ENCODE results near the gene CLEC2D.
A peak's percentile ranks its signal among the peaks of the same experiment; 100 is the strongest.
"Not testable (repeated sequence)": the region's sequence is repeated elsewhere in the genome, so short reads cannot be mapped to it uniquely, and the experiment has no call there.

CLEC2D gene

GRCh38 chr12:9644985-9645551 is 24.4 kb upstream of the CLEC2D start:
- H3K9ac ChIP-seq (ENCODE audit: low read length); H3K18ac ChIP-seq (ENCODE audit: low read depth in 1 of 2, low read length in 2 of 2); H3K4me2 ChIP-seq (ENCODE audit: low read length, poor library complexity, severe bottlenecking); H2BK15ac ChIP-seq (ENCODE audit: low read depth, poor library complexity, severe bottlenecking); H3K4me1 ChIP-seq (ENCODE audit: control insufficient read depth, insufficient read depth, low read depth, low read length); H3K79me1 ChIP-seq (replicated peaks; ENCODE audit: low read length, poor library complexity, severe bottlenecking); H3K4me3 ChIP-seq (ENCODE audit: insufficient read depth in 1 of 2, low read depth in 1 of 2, low read length in 2 of 2); H3K27me3 ChIP-seq (ENCODE audit: control insufficient read depth in 1 of 2, insufficient read depth in 1 of 2, low read length in 2 of 2); H3K9me3 ChIP-seq (ENCODE audit: control insufficient read depth, low read length); H3K27ac ChIP-seq (ENCODE audit: low read length, poor library complexity, severe bottlenecking); H4K91ac ChIP-seq (ENCODE audit: low read length); H3K14ac ChIP-seq (ENCODE audit: low read length in 2 of 2); H2BK12ac ChIP-seq (ENCODE audit: low read length in 2 of 2); H2AK5ac ChIP-seq (ENCODE audit: low read length, severe bottlenecking); H3K23ac ChIP-seq (ENCODE audit: low read length in 2 of 2); H2BK120ac ChIP-seq (ENCODE audit: low read depth, low read length); H2AFZ ChIP-seq (ENCODE audit: low read depth, low read length); H3K4ac ChIP-seq (ENCODE audit: low read depth in 1 of 2, low read length in 2 of 2); H4K8ac ChIP-seq (ENCODE audit: low read length); H3K36me3 ChIP-seq (ENCODE audit: control insufficient read depth in 1 of 2, insufficient read depth in 2 of 2, low read depth in 1 of 2, low read length in 2 of 2); H2BK5ac ChIP-seq (ENCODE audit: low read depth, low read length, poor library complexity, severe bottlenecking): not testable (repeated sequence)
- 50% methylated on average over 1 of the region's 1 CpG for WGBS
- peak; percentile 55 for DNase-seq

DNA sequence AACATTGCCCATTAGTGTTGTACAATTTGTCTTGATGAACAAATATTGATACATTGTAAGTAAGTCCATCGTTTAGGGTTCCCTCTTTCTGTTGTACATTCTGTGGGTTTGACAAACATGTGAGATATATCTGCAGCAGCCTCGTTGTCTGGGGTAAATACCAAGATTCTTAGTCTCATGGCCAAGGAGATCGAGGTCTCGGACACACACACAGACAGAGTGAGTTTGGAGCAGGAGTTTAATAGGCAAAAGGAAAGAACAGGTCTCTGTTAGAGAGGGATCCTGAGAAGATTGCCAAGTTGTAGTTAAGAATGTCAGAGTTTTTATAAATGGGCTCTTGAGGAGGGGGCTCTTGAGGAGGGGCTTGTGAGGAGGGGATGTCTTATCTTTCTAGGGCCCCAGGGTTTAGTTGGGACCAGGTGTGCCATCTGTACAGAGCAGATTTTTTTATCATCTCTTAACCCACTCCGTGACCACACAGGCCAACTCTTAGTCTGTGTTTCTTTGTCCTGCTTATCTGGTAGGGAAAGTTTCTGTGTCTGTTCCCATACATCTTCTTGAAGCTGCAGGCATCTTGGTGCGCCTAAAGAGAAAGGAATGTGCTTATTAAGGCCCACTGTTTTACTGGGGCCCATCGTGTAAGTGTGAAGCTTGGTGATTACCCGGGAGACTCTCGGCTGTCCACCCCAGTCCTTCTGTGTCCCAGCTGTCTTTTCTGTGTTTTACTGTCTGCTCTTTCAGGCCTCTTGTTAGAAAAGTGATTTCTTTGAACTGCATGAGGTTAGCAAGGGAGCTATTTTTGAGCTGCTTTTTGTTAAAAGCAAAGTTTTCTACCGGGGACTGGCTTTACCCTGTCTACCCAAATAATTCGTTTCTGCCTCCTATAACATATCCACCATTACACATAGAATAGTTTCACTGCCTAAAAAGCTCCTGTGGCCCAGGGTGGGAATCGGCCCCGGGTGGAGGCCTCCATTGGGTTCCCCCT is 22.4 kb upstream of the CLEC2D start:
- Histone ChIP-seq H3K4me3 (ENCODE audit: insufficient read depth in 1 of 2, low read depth in 1 of 2, low read length in 2 of 2) (peak overlapping the region; percentile 75 to 90), H2BK15ac (ENCODE audit: low read depth, poor library complexity, severe bottlenecking) (no peak overlapping the region), H4K91ac (ENCODE audit: low read length) (peak overlapping the region; percentile 82), H2AK5ac (ENCODE audit: low read length, severe bottlenecking) (peak overlapping the region; percentile 13), H4K8ac (ENCODE audit: low read length) (peak overlapping the region; percentile 74), H2AFZ (ENCODE audit: low read depth, low read length) (peak overlapping the region; percentile 10), H3K79me1 (replicated peaks; ENCODE audit: low read length, poor library complexity, severe bottlenecking) (no peaks in the 10 kb centered on the region), H3K23ac (ENCODE audit: low read length in 2 of 2) (no peak overlapping the region), H2BK5ac (ENCODE audit: low read depth, low read length, poor library complexity, severe bottlenecking) (no peak overlapping the region), H3K9ac (ENCODE audit: low read length) (peak overlapping the region; percentile 92), H3K18ac (ENCODE audit: low read depth in 1 of 2, low read length in 2 of 2) (peak overlapping the region; percentile 57 to 68), H3K9me3 (ENCODE audit: control insufficient read depth, low read length) (no peaks in the 10 kb centered on the region), H3K4me1 (ENCODE audit: control insufficient read depth, insufficient read depth, low read depth, low read length) (peaks cover 8% of the 10 kb centered on the region), H2BK12ac (ENCODE audit: low read length in 2 of 2) (peak overlapping the region in 1 of 2 experiments; percentile 11), H3K4me2 (ENCODE audit: low read length, poor library complexity, severe bottlenecking) (peak overlapping the region; percentile 84), H3K14ac (ENCODE audit: low read length in 2 of 2) (no peak overlapping the region), H2BK120ac (ENCODE audit: low read depth, low read length) (peak overlapping the region; percentile 69), H3K27me3 (ENCODE audit: control insufficient read depth in 1 of 2, insufficient read depth in 1 of 2, low read length in 2 of 2) (no peaks in the 10 kb centered on the region), H3K36me3 (ENCODE audit: control insufficient read depth in 1 of 2, insufficient read depth in 2 of 2, low read depth in 1 of 2, low read length in 2 of 2) (no peaks in the 10 kb centered on the region), H3K27ac (ENCODE audit: low read length, poor library complexity, severe bottlenecking) (peak overlapping the region; percentile 63), H3K4ac (ENCODE audit: low read depth in 1 of 2, low read length in 2 of 2) (peak overlapping the region in 1 of 2 experiments; percentile 85)
- WGBS: 33% methylated on average over 13 of the region's 13 CpGs
- peak; percentile 82 for DNase-seq

DNA sequence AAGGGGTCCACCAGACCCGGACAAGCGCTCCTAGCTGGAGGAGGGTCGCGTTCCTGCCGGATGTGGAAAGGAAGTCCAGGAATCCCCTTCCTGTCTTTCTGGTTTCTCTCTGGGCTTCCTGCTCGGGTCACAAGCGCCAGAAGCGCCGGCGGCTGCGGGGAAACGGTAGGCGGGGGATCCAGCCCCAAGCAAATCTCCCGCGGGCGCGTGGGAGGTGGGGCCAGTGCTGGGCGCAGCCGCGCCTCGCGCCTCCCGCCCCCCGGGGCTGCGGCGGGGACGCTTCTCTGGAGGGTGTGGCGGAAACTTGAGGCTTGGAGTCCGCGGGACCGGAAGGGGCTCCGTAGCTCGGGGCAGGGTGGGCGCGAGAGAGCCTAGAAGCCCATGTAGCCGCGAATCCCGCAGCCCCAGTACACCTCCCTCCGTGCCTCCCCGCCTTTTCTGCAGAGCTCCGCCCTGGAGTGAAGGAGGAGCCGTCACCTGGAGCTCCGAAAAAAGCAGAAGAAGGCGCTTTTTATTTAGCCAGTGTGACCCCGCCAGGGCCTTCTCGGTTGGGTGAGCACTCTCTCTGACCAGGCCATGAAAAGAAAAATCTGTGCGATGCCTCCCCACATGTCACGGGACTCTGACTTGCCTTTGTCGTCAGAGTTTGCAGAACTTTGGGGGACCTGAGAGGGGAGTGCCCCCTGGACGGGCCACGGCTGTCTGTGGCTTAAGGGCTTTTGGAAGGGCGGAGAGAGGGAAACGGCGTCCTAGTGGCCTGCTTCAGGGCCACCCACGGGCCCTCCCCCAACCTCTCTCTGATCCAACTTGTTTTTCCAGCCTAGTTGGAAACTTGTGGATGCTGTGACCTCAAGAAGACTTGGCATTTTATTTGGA is 21.4 kb upstream of the CLEC2D start:
- H3K4me3 ChIP-seq (ENCODE audit: insufficient read depth in 1 of 2, low read depth in 1 of 2, low read length in 2 of 2): peak overlapping the region; percentile 75 to 90
- peak overlapping the region; percentile 94 for H4K91ac ChIP-seq (ENCODE audit: low read length)
- peak overlapping the region; percentile 66 for H2AFZ ChIP-seq (ENCODE audit: low read depth, low read length)
- H3K9ac ChIP-seq (ENCODE audit: low read length): peak overlapping the region; percentile 92
- H3K4ac ChIP-seq (ENCODE audit: low read depth in 1 of 2, low read length in 2 of 2): peak overlapping the region; percentile 88 to 92
- peak overlapping the region; percentile 16 for H2AK5ac ChIP-seq (ENCODE audit: low read length, severe bottlenecking)
- H3K18ac ChIP-seq (ENCODE audit: low read depth in 1 of 2, low read length in 2 of 2): peak overlapping the region; percentile 75 to 95
- H2BK5ac ChIP-seq (ENCODE audit: low read depth, low read length, poor library complexity, severe bottlenecking): peak overlapping the region; percentile 71
- peak overlapping the region; percentile 43 to 79 for H2BK12ac ChIP-seq (ENCODE audit: low read length in 2 of 2)
- peak; percentile 87 for DNase-seq
- no peaks in the 10 kb centered on the region for H3K36me3 ChIP-seq (ENCODE audit: control insufficient read depth in 1 of 2, insufficient read depth in 2 of 2, low read depth in 1 of 2, low read length in 2 of 2)
- peak overlapping the region; percentile 96 for H3K27ac ChIP-seq (ENCODE audit: low read length, poor library complexity, severe bottlenecking)
- peaks cover 8% of the 10 kb centered on the region for H3K4me1 ChIP-seq (ENCODE audit: control insufficient read depth, insufficient read depth, low read depth, low read length)
- peak overlapping the region; percentile 84 for H3K4me2 ChIP-seq (ENCODE audit: low read length, poor library complexity, severe bottlenecking)
- H3K14ac ChIP-seq (ENCODE audit: low read length in 2 of 2): peak overlapping the region in 1 of 2 experiments; percentile 77
- H3K9me3 ChIP-seq (ENCODE audit: control insufficient read depth, low read length): no peaks in the 10 kb centered on the region
- WGBS: under 1% methylated on average over 51 of the region's 55 CpGs
- peak overlapping the region; percentile 60 for H2BK15ac ChIP-seq (ENCODE audit: low read depth, poor library complexity, severe bottlenecking)
- peak overlapping the region; percentile 85 for H2BK120ac ChIP-seq (ENCODE audit: low read depth, low read length)
- no peaks in the 10 kb centered on the region for H3K27me3 ChIP-seq (ENCODE audit: control insufficient read depth in 1 of 2, insufficient read depth in 1 of 2, low read length in 2 of 2)
- peak overlapping the region; percentile 99 for H4K8ac ChIP-seq (ENCODE audit: low read length)
- H3K79me1 ChIP-seq (replicated peaks; ENCODE audit: low read length, poor library complexity, severe bottlenecking): no peaks in the 10 kb centered on the region
- peak overlapping the region; percentile 14 to 82 for H3K23ac ChIP-seq (ENCODE audit: low read length in 2 of 2)

Data from mesenchymal stem cell (in vitro differentiated cells and primary cell).